Activated CD4-positive, alpha-beta T cell treated with anti-CD3 and anti-CD28 coated beads, Interleukin-2, amount 10 ng/mL, durations not matched to agents 24 days and 14 days (primary cell): ENCODE data around the gene TTLL9. TPM values are rescaled to one million over a fixed set of nuclear protein-coding genes. Genes with fewer than 3 reads are reported as not detected.

Experiments used
- DNase-seq: peaks from one replicate; pipeline ENCODE4 v3.0.0; 2022
- H3K27ac Mint-ChIP-seq: one replicate; pipeline ENCODE4 v1.8.0; 2022; ENCODE audit warnings: mild to moderate bottlenecking, mixed read lengths
- H3K27me3 Mint-ChIP-seq: one replicate; pipeline ENCODE4 v1.8.0; 2022; ENCODE audit warnings: mixed read lengths
- H3K36me3 Mint-ChIP-seq: one replicate; pipeline ENCODE4 v1.8.0; 2022; ENCODE audit warnings: low read depth, mild to moderate bottlenecking, mixed read lengths
- H3K4me1 Mint-ChIP-seq: one replicate; pipeline ENCODE4 v1.8.0; 2021; ENCODE audit warnings: mixed read lengths
- H3K4me3 Mint-ChIP-seq: one replicate; pipeline ENCODE4 v1.8.0; 2022; ENCODE audit warnings: mild to moderate bottlenecking, moderate library complexity, mixed read lengths
- H3K9me3 Mint-ChIP-seq: one replicate; pipeline ENCODE4 v1.8.0; 2021; ENCODE audit warnings: mixed read lengths
- intact Hi-C: fragments of 100-400 bp; cut with micrococcal nuclease; formaldehyde crosslinking; loops from one replicate; pipeline ENCODE4 v1.15.1; 2023
- total RNA-seq: library from RNA; stranded (reverse); gene quantifications from 2 replicates; pipeline ENCODE4 v1.2.3, GENCODE V29; 2022

TTLL9 gene
- total RNA-seq, 1 donor from 2014 or later: not detected

GRCh38 chr20:31842471-31843157, 27.8 kb upstream of the TTLL9 start:
- intact Hi-C loops: no loop called here
- no peak for DNase-seq
- Mint-ChIP-seq H3K4me3 (no peak overlapping the region), H3K4me1 (no peaks in the 10 kb centered on the region), H3K36me3 (no peaks in the 10 kb centered on the region), H3K27ac (no peak overlapping the region), H3K27me3 (peaks cover under 1% of the 10 kb centered on the region), H3K9me3 (no peaks in the 10 kb centered on the region)

- no peak for DNase-seq
These were observed 27.1 kb upstream of the TTLL9 start for GRCh38 chr20:31843288-31843687.

GRCh38 chr20:31843881-31844280, 26.6 kb upstream of the TTLL9 start:
- H3K36me3 Mint-ChIP-seq: no peaks in the 10 kb centered on the region
- peaks cover 2% of the 10 kb centered on the region for H3K27me3 Mint-ChIP-seq
- no peaks in the 10 kb centered on the region for H3K9me3 Mint-ChIP-seq
- H3K27ac Mint-ChIP-seq: no peak overlapping the region
- intact Hi-C loops: no loop called here
- DNase-seq: no peak
- no peak overlapping the region for H3K4me3 Mint-ChIP-seq
- H3K4me1 Mint-ChIP-seq: no peaks in the 10 kb centered on the region

More at GRCh38 chr20:31843288-31843687, 27.1 kb upstream of the TTLL9 start:
- intact Hi-C loops: no loop called here
- no peaks in the 10 kb centered on the region for H3K9me3 Mint-ChIP-seq
- no peak overlapping the region for H3K27ac Mint-ChIP-seq
- H3K4me1 Mint-ChIP-seq: no peaks in the 10 kb centered on the region
- H3K36me3 Mint-ChIP-seq: no peaks in the 10 kb centered on the region
- no peak overlapping the region for H3K4me3 Mint-ChIP-seq
- H3K27me3 Mint-ChIP-seq: peaks cover 2% of the 10 kb centered on the region

- peaks cover 5% of the 10 kb centered on the region for H3K27me3 Mint-ChIP-seq
- H3K4me3 Mint-ChIP-seq: no peak overlapping the region
- H3K9me3 Mint-ChIP-seq: no peaks in the 10 kb centered on the region
- no peak for DNase-seq
- intact Hi-C loops: no loop called here
- no peaks in the 10 kb centered on the region for H3K36me3 Mint-ChIP-seq
- H3K27ac Mint-ChIP-seq: no peak overlapping the region
- no peaks in the 10 kb centered on the region for H3K4me1 Mint-ChIP-seq
These were observed 25.6 kb upstream of the TTLL9 start for GRCh38 chr20:31844737-31845299.

GRCh38 chr20:31845300-31845863, 25.1 kb upstream of the TTLL9 start, which contains the start of gene FOXS1:
TSS of gene FOXS1 (minus strand) at chr20:31845604. CDS start at chr20:31845542, 62 bp downstream.
- DNase-seq: no peak
- intact Hi-C loops: no loop called here

GRCh38 chr20:31846793-31847138, 23.7 kb upstream of the TTLL9 start:
- no peak for DNase-seq
- Mint-ChIP-seq H3K27me3 (peaks cover 12% of the 10 kb centered on the region), H3K4me3 (no peak overlapping the region), H3K9me3 (no peaks in the 10 kb centered on the region), H3K27ac (no peak overlapping the region), H3K36me3 (no peaks in the 10 kb centered on the region), H3K4me1 (no peaks in the 10 kb centered on the region)
- intact Hi-C loops: loop anchor here (1.0 kb wide), 1 partner anchor 24 kb away; no protein-coding TSS in a partner anchor

More at GRCh38 chr20:31845300-31845863, 25.1 kb upstream of the TTLL9 start, which contains the start of gene FOXS1:
- H3K27me3 Mint-ChIP-seq: peaks cover 5% of the 10 kb centered on the region
- no peaks in the 10 kb centered on the region for H3K36me3 Mint-ChIP-seq
- H3K9me3 Mint-ChIP-seq: no peaks in the 10 kb centered on the region
- H3K4me1 Mint-ChIP-seq: no peaks in the 10 kb centered on the region
- no peak within 1 kb of the TSS for H3K4me3 Mint-ChIP-seq
- no peak within 1 kb of the TSS for H3K27ac Mint-ChIP-seq

- H3K9me3 Mint-ChIP-seq: no peaks in the 10 kb centered on the region
- no peak overlapping the region for H3K27ac Mint-ChIP-seq
- no peaks in the 10 kb centered on the region for H3K4me1 Mint-ChIP-seq
- H3K36me3 Mint-ChIP-seq: no peaks in the 10 kb centered on the region
- intact Hi-C loops: no loop called here
- H3K4me3 Mint-ChIP-seq: no peak overlapping the region
- H3K27me3 Mint-ChIP-seq: peaks cover 12% of the 10 kb centered on the region
- DNase-seq: no peak
These were observed 22.1 kb upstream of the TTLL9 start for GRCh38 chr20:31848088-31848999.

- Mint-ChIP-seq H3K36me3 (no peaks in the 10 kb centered on the region), H3K4me1 (no peaks in the 10 kb centered on the region), H3K4me3 (no peak overlapping the region), H3K27ac (no peak overlapping the region), H3K27me3 (peaks cover 12% of the 10 kb centered on the region), H3K9me3 (no peaks in the 10 kb centered on the region)
- no peak for DNase-seq
- intact Hi-C loops: no loop called here
These were observed 21.0 kb upstream of the TTLL9 start for GRCh38 chr20:31849306-31849930.

GRCh38 chr20:31851240-31851955, 19.0 kb upstream of the TTLL9 start:
- H3K27me3 Mint-ChIP-seq: peaks cover 12% of the 10 kb centered on the region
- no peaks in the 10 kb centered on the region for H3K36me3 Mint-ChIP-seq
- H3K9me3 Mint-ChIP-seq: no peaks in the 10 kb centered on the region
- no peak overlapping the region for H3K4me3 Mint-ChIP-seq
- intact Hi-C loops: loop anchor here (5.0 kb wide), 1 partner anchor 181 kb away; no protein-coding TSS in a partner anchor
- no peak for DNase-seq
- no peaks in the 10 kb centered on the region for H3K4me1 Mint-ChIP-seq
- H3K27ac Mint-ChIP-seq: no peak overlapping the region

- H3K4me3 Mint-ChIP-seq: no peak overlapping the region
- no peaks in the 10 kb centered on the region for H3K36me3 Mint-ChIP-seq
- H3K27me3 Mint-ChIP-seq: peaks cover 15% of the 10 kb centered on the region
- DNase-seq: no peak
- intact Hi-C loops: loop anchor here (5.0 kb wide), 1 partner anchor 179 kb away; no protein-coding TSS in a partner anchor
- H3K4me1 Mint-ChIP-seq: peaks cover 3% of the 10 kb centered on the region
- no peaks in the 10 kb centered on the region for H3K9me3 Mint-ChIP-seq
- no peak overlapping the region for H3K27ac Mint-ChIP-seq
These were observed 17.0 kb upstream of the TTLL9 start for GRCh38 chr20:31853481-31853880.

- Mint-ChIP-seq H3K27ac (no peak overlapping the region), H3K4me1 (peaks cover 7% of the 10 kb centered on the region), H3K27me3 (peaks cover 23% of the 10 kb centered on the region), H3K9me3 (no peaks in the 10 kb centered on the region), H3K36me3 (no peaks in the 10 kb centered on the region), H3K4me3 (no peak overlapping the region)
- intact Hi-C loops: no loop called here
- no peak for DNase-seq
These were observed 13.9 kb upstream of the TTLL9 start for GRCh38 chr20:31856516-31856915.

GRCh38 chr20:31857861-31858759, 12.3 kb upstream of the TTLL9 start:
- H3K36me3 Mint-ChIP-seq: no peaks in the 10 kb centered on the region
- intact Hi-C loops: no loop called here
- H3K9me3 Mint-ChIP-seq: no peaks in the 10 kb centered on the region
- DNase-seq: peak; percentile 77
- H3K27ac Mint-ChIP-seq: no peak overlapping the region
- H3K4me1 Mint-ChIP-seq: peaks cover 11% of the 10 kb centered on the region
- peaks cover 33% of the 10 kb centered on the region for H3K27me3 Mint-ChIP-seq
- H3K4me3 Mint-ChIP-seq: peak overlapping the region; percentile 9
